ENCODE results near the gene TTC23L.

The TTC23L gene

GRCh38 chr5:34848230-34848629 is 9.3 kb downstream of the TTC23L start:
- H3K27ac ChIP-seq (ENCODE audit: insufficient read depth, low read depth, low read length, poor library complexity, severe bottlenecking) = no peak overlapping the region
- no peaks in the 10 kb centered on the region for H3K4me1 ChIP-seq (ENCODE audit: control insufficient read depth, insufficient read depth, low read length)
- no peak overlapping the region for H3K4me3 ChIP-seq (ENCODE audit: insufficient read depth, low read depth, low read length)
- 83% methylated on average over 2 of the region's 2 CpGs; no CpG with 5 or more reads in 1 of the 2 experiments for WGBS, 2 experiments
- no peaks in the 10 kb centered on the region for H3K9me3 ChIP-seq (ENCODE audit: control insufficient read depth, low read length)
- no peaks in the 10 kb centered on the region for H3K36me3 ChIP-seq (ENCODE audit: control insufficient read depth, insufficient read depth, low read length)
- H3K27me3 ChIP-seq (ENCODE audit: control insufficient read depth, insufficient read depth, low read length, poor library complexity, severe bottlenecking) = no peaks in the 10 kb centered on the region

GRCh38 chr5:34849253-34849652 is 10.3 kb downstream of the TTC23L start:
- Histone ChIP-seq H3K4me1 (ENCODE audit: control insufficient read depth, insufficient read depth, low read length) (peaks cover 3% of the 10 kb centered on the region), H3K27me3 (ENCODE audit: control insufficient read depth, insufficient read depth, low read length, poor library complexity, severe bottlenecking) (no peaks in the 10 kb centered on the region), H3K9me3 (ENCODE audit: control insufficient read depth, low read length) (no peaks in the 10 kb centered on the region), H3K27ac (ENCODE audit: insufficient read depth, low read depth, low read length, poor library complexity, severe bottlenecking) (no peak overlapping the region), H3K36me3 (ENCODE audit: control insufficient read depth, insufficient read depth, low read length) (no peaks in the 10 kb centered on the region), H3K4me3 (ENCODE audit: insufficient read depth, low read depth, low read length) (no peak overlapping the region)
- WGBS, 2 experiments = 89 to 100% methylated on average over 2 to 3 of the region's 3 CpGs

DNA sequence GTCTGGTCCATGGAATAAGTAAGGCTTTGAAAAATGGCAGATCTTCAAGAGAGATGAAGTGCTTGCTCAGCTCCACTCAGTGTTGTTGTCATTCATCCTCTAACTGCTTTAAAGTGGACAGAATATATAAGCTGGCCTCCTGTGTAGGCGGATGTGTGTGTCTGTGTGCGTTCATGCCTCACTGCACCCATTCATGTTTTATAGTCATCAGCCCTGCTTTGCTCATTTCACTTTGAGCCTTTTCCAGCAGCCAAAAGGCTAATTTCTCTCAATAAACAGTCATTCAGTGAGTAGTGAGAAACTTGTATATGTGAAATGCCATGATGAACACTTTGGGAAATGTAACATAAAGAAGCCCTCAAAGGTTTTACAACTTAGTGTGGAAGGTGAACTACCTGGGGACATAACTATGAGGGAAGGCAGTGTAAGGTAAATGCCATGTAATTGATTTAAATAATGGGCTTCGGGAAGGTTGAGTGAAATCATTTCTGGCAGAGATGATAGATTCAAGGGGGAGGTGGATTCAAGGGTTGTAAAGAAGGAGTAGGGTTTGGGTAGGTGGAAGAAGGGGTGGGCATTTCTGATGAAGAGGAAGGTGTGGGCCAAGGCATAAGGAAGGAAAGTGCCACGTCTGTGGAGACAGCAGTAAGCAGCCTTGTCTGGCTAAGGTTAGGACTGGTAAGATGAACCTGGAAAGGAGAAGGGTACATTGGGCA is 15.7 kb downstream of the TTC23L start:
- no peak overlapping the region for H3K27ac ChIP-seq (ENCODE audit: insufficient read depth, low read depth, low read length, poor library complexity, severe bottlenecking)

DNA sequence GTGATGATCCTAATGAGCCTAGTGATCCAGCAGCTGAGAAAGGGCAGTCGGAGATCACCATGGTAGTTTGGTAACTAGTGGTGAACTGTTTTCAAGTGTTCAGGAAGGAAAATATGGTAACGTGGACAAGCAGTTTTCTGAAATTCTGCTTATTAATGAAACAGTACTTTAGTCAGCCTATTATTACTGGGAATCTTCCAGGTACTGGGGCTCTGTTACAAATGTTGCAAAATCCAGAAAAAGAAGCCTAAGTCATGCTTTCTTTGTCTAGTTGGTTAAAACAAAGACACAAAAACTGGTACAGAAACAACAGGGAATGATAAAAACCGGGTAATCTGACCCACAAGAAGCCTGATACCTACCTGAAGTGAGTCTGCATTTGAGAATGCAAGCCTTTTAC is 18.2 kb downstream of the TTC23L start:
- Histone ChIP-seq H3K4me3 (ENCODE audit: insufficient read depth, low read depth, low read length) (no peak overlapping the region), H3K27ac (ENCODE audit: insufficient read depth, low read depth, low read length, poor library complexity, severe bottlenecking) (no peak overlapping the region), H3K4me1 (ENCODE audit: control insufficient read depth, insufficient read depth, low read length) (peaks cover 3% of the 10 kb centered on the region), H3K27me3 (ENCODE audit: control insufficient read depth, insufficient read depth, low read length, poor library complexity, severe bottlenecking) (no peaks in the 10 kb centered on the region), H3K36me3 (ENCODE audit: control insufficient read depth, insufficient read depth, low read length) (no peaks in the 10 kb centered on the region), H3K9me3 (ENCODE audit: control insufficient read depth, low read length) (no peaks in the 10 kb centered on the region)
- WGBS, 2 experiments = 94% methylated on average over 3 of the region's 3 CpGs

More for the DNA sequence above, 15.7 kb downstream of the TTC23L start:
- no peaks in the 10 kb centered on the region for H3K36me3 ChIP-seq (ENCODE audit: control insufficient read depth, insufficient read depth, low read length)
- WGBS, 2 experiments = 89 to 91% methylated on average over 4 of the region's 4 CpGs
- H3K27me3 ChIP-seq (ENCODE audit: control insufficient read depth, insufficient read depth, low read length, poor library complexity, severe bottlenecking) = no peaks in the 10 kb centered on the region
- H3K4me1 ChIP-seq (ENCODE audit: control insufficient read depth, insufficient read depth, low read length) = peaks cover 3% of the 10 kb centered on the region
- no peaks in the 10 kb centered on the region for H3K9me3 ChIP-seq (ENCODE audit: control insufficient read depth, low read length)
- no peak overlapping the region for H3K4me3 ChIP-seq (ENCODE audit: insufficient read depth, low read depth, low read length)

GRCh38 chr5:34857894-34858293 is 18.9 kb downstream of the TTC23L start:
- Histone ChIP-seq H3K9me3 (ENCODE audit: control insufficient read depth, low read length) (no peaks in the 10 kb centered on the region), H3K27ac (ENCODE audit: insufficient read depth, low read depth, low read length, poor library complexity, severe bottlenecking) (no peak overlapping the region), H3K36me3 (ENCODE audit: control insufficient read depth, insufficient read depth, low read length) (no peaks in the 10 kb centered on the region), H3K4me1 (ENCODE audit: control insufficient read depth, insufficient read depth, low read length) (peaks cover 3% of the 10 kb centered on the region), H3K27me3 (ENCODE audit: control insufficient read depth, insufficient read depth, low read length, poor library complexity, severe bottlenecking) (no peaks in the 10 kb centered on the region), H3K4me3 (ENCODE audit: insufficient read depth, low read depth, low read length) (no peak overlapping the region)
- WGBS, 2 experiments = 90 to 93% methylated on average over 1 of the region's 1 CpG

- Histone ChIP-seq H3K27ac (ENCODE audit: insufficient read depth, low read depth, low read length, poor library complexity, severe bottlenecking) (no peak overlapping the region), H3K27me3 (ENCODE audit: control insufficient read depth, insufficient read depth, low read length, poor library complexity, severe bottlenecking) (no peaks in the 10 kb centered on the region), H3K36me3 (ENCODE audit: control insufficient read depth, insufficient read depth, low read length) (no peaks in the 10 kb centered on the region), H3K4me1 (ENCODE audit: control insufficient read depth, insufficient read depth, low read length) (peaks cover 3% of the 10 kb centered on the region), H3K9me3 (ENCODE audit: control insufficient read depth, low read length) (no peaks in the 10 kb centered on the region), H3K4me3 (ENCODE audit: insufficient read depth, low read depth, low read length) (no peak overlapping the region)
- WGBS, 2 experiments = 45 to 53% methylated on average over 2 of the region's 2 CpGs
These were observed 19.8 kb downstream of the TTC23L start for GRCh38 chr5:34858790-34859189.

DNA sequence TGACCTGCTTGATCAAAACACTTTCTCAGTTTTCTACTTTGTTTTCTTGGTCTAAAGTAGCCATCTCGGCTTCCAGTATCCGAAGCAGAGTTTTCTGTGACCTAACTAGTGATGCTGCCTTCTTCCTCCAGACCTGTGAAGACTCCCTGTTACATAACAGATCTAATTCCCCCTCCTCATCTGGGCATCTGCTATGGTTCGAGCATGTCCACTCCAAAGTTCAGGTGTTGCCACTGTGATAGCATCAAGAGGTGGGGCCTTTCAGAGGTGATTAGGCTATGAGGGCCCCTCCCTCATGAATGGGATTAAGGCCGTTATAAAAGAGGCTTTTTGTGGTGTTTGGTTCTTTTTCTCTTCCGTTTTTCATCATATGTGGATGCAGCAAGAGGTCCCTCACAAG is 20.3 kb downstream of the TTC23L start:
- no peak overlapping the region for H3K4me3 ChIP-seq (ENCODE audit: insufficient read depth, low read depth, low read length)
- 81% methylated on average over 5 of the region's 5 CpGs for WGBS, 2 experiments
- no peaks in the 10 kb centered on the region for H3K27me3 ChIP-seq (ENCODE audit: control insufficient read depth, insufficient read depth, low read length, poor library complexity, severe bottlenecking)
- no peaks in the 10 kb centered on the region for H3K9me3 ChIP-seq (ENCODE audit: control insufficient read depth, low read length)
- peaks cover under 1% of the 10 kb centered on the region for H3K4me1 ChIP-seq (ENCODE audit: control insufficient read depth, insufficient read depth, low read length)
- H3K36me3 ChIP-seq (ENCODE audit: control insufficient read depth, insufficient read depth, low read length) = no peaks in the 10 kb centered on the region
- H3K27ac ChIP-seq (ENCODE audit: insufficient read depth, low read depth, low read length, poor library complexity, severe bottlenecking) = no peak overlapping the region

DNA sequence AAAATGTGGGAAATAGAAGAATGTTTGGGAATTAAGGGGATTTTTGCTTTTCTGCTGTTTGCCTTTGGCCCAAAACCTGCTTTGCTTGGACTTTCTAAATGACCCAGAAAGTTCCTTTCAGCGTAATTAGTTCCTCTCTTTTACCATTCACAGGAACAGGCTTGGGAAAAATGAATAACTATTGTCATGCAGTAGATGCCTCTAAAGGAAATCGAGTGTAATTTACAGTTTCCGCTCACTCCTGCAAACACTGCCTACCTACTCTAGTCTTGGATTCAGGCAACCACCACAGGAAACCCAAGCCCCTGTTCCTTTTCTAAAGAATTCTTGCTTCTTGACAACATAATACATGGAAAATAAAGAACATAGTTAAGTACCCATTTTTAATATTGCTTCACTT is 25.0 kb downstream of the TTC23L start:
- Histone ChIP-seq H3K27ac (ENCODE audit: insufficient read depth, low read depth, low read length, poor library complexity, severe bottlenecking) (no peak overlapping the region), H3K9me3 (ENCODE audit: control insufficient read depth, low read length) (no peaks in the 10 kb centered on the region), H3K4me3 (ENCODE audit: insufficient read depth, low read depth, low read length) (no peak overlapping the region), H3K36me3 (ENCODE audit: control insufficient read depth, insufficient read depth, low read length) (no peaks in the 10 kb centered on the region), H3K27me3 (ENCODE audit: control insufficient read depth, insufficient read depth, low read length, poor library complexity, severe bottlenecking) (no peaks in the 10 kb centered on the region), H3K4me1 (ENCODE audit: control insufficient read depth, insufficient read depth, low read length) (no peaks in the 10 kb centered on the region)
- 61 to 62% methylated on average over 3 of the region's 3 CpGs for WGBS, 2 experiments

DNA sequence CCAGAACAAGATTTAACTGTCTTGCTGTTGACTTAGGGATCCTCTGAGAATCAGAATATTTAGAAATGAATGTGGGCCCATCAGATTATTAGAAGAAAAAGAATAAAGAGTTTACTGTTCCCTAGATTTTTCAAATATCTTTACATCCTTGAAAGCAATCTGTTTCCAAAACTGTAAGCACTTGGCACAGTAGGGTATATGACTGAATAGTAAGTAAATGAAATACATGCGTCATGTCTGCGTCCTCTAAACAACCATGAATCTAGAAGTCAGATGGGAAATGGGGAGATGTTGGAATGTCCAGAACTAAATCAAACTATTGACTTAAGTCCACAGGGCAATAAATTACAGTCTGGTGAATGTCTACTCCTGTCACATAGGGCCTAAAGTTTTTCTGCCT is 26.1 kb downstream of the TTC23L start:
- no peaks in the 10 kb centered on the region for H3K9me3 ChIP-seq (ENCODE audit: control insufficient read depth, low read length)
- H3K36me3 ChIP-seq (ENCODE audit: control insufficient read depth, insufficient read depth, low read length) = no peaks in the 10 kb centered on the region
- 91 to 100% methylated on average over 2 of the region's 2 CpGs for WGBS, 2 experiments
- H3K4me3 ChIP-seq (ENCODE audit: insufficient read depth, low read depth, low read length) = no peak overlapping the region
- H3K27ac ChIP-seq (ENCODE audit: insufficient read depth, low read depth, low read length, poor library complexity, severe bottlenecking) = no peak overlapping the region
- no peaks in the 10 kb centered on the region for H3K27me3 ChIP-seq (ENCODE audit: control insufficient read depth, insufficient read depth, low read length, poor library complexity, severe bottlenecking)
- H3K4me1 ChIP-seq (ENCODE audit: control insufficient read depth, insufficient read depth, low read length) = no peaks in the 10 kb centered on the region

DNA sequence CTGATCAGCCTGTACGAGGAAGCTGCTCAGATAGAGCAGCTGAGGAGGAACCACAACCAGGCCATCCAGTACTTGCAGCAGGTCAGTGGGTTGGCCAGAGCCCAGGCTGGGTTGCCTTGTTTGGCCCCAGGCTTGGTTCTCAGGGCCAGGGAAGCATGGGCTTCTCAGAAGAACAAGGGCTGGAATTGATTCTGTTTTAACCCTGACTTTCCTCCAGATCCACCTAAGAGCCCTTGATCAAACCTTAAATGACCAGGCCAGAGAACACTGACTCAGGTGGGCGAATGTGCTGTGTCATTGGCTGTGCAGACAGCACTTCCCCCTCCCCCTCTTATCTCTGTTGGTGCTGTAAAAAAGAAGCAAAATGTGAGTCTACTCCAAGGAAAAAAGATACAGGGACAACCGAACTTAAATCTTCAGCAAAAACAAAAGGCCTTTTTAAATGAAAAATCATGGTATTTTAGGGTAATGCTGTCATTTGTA is 28.1 kb downstream of the TTC23L start:
- no peaks in the 10 kb centered on the region for H3K9me3 ChIP-seq (ENCODE audit: control insufficient read depth, low read length)
- WGBS, 2 experiments = 89% methylated on average over 2 to 3 of the region's 3 CpGs
- no peak overlapping the region for H3K4me3 ChIP-seq (ENCODE audit: insufficient read depth, low read depth, low read length)
- no peaks in the 10 kb centered on the region for H3K27me3 ChIP-seq (ENCODE audit: control insufficient read depth, insufficient read depth, low read length, poor library complexity, severe bottlenecking)
- no peaks in the 10 kb centered on the region for H3K4me1 ChIP-seq (ENCODE audit: control insufficient read depth, insufficient read depth, low read length)
- no peak overlapping the region for H3K27ac ChIP-seq (ENCODE audit: insufficient read depth, low read depth, low read length, poor library complexity, severe bottlenecking)
- no peaks in the 10 kb centered on the region for H3K36me3 ChIP-seq (ENCODE audit: control insufficient read depth, insufficient read depth, low read length)

Measured in ectodermal cell (in vitro differentiated cells).